ENCODE measurements around the gene KCNIP1.

GRCh38 chr5:170757182-170757601 lies 253.4 kb downstream of the KCNIP1 start:
- TF ChIP-seq, protein P1, sequence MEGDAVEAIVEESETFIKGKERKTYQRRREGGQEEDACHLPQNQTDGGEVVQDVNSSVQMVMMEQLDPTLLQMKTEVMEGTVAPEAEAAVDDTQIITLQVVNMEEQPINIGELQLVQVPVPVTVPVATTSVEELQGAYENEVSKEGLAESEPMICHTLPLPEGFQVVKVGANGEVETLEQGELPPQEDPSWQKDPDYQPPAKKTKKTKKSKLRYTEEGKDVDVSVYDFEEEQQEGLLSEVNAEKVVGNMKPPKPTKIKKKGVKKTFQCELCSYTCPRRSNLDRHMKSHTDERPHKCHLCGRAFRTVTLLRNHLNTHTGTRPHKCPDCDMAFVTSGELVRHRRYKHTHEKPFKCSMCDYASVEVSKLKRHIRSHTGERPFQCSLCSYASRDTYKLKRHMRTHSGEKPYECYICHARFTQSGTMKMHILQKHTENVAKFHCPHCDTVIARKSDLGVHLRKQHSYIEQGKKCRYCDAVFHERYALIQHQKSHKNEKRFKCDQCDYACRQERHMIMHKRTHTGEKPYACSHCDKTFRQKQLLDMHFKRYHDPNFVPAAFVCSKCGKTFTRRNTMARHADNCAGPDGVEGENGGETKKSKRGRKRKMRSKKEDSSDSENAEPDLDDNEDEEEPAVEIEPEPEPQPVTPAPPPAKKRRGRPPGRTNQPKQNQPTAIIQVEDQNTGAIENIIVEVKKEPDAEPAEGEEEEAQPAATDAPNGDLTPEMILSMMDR (IDR thresholded peaks at IDR 0.05), result no peak
- no peak for TF ChIP-seq POLR2A (IDR thresholded peaks at IDR 0.05)
